CD4-positive, alpha-beta T cell treated with Interleukin-12 subunit alpha and Interleukin-12 subunit beta, for 1 hour (primary cell): Measurements from ENCODE around the gene CCDC184.
"Not testable (repeated sequence)": the region's sequence is repeated elsewhere in the genome, so short reads cannot be mapped to it uniquely, and the experiment has no call there.

ENCODE experiments used
- DNase-seq: peaks from one replicate; pipeline ENCODE4 v3.0.0-alpha.2; 2020

Gene CCDC184

DNA sequence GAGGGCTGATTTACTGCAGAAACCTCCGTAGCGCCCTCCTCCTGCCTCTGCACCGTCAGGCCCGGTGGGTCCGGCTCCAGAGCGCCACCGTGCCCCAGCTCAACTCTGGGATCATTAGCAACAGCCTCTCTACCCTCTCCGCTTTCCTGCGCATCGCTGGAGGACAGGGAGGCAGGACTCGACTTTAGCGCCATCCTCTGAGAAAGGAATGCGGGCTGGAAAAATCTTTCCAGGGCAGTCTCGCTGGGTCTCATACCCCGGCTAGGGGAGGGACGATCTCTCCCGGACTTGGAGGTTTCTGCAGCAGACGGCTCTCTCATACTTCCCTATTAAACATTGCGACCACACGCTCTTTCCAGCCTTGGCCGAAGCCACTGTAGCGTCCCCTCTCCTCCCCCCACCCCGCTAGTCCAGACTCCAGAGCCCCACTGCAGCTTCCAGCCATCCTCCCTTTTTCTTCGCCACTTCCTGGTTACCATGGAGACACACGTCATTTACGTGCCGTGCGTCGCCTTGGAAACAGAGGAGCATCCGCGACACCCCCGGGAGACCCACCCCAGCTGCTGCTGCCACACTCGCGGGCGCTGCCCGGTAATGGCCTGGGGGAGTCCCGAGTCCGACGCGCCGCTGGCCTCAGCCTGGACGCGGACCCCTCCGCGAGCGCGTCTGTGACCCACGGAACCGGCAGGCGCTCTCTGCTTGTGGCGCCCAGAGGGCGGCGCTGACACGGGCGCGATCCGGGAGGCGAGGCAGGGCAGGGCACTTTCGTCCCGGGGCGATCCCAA, at the start of gene CCDC184:
TSS of gene CCDC184 (plus strand) at position 554 of the 785 bp plus-strand sequence. CDS start 479 bp downstream, outside the sequence.
- DNase-seq: peak; percentile 87

DNA sequence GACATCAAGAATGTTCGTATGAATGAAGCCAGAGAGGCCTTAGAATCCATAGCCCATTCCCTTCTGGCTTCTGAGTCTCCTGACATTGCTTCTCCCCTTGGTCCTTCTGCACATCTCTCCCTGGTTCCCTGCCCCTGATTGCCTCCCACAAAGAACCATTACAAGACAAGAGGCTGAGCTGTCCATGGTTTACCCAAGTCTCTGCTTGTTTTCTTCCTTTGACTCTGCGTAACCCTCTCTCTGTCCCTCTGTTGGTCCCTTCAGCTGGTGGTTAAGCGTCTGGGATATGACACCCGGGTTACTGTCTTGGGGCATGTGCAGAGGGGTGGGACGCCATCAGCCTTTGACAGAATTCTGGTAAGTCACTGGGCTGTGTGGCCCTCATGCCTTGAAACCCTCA, 48.4 kb upstream of the CCDC184 start:
- DNase-seq: no peak

DNA sequence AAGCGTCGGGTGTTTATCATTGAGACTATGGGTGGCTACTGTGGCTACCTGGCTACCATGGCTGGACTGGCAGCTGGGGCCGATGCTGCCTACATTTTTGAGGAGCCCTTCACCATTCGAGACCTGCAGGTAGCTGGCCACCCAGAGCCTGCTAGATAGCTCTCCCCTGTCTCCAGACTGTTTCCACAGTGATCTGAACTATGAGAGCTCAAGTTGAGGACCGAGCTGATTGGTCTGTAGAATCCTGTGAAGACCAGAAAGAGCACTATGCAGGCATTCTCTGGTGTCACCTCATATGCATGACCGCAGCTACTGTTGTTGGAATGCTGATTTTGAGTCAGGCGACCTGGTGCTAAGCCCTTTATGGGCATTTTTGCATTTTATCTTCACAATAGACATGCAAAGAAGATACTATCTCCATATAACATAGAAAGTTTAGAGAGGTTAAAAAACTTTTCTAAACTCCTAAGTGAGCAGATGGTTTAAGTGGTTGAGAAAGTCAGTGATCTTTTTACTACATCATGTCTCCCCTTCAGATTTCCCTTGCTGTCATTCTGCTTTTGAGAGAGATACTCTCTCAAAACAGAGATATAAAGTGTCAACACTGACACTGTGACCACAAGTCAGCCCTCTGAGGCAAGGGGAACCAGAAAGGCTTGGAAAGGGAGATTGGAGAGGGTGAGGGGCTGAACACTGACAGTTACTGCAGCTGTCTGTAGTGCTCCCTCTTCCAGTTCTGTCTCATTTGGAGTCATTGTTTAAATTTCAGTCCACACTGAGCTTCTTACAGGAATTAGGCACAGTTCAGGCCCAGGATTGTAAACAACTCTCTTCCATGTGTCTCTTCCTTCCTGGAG, 40.4 kb upstream of the CCDC184 start:
- no peak for DNase-seq

DNA sequence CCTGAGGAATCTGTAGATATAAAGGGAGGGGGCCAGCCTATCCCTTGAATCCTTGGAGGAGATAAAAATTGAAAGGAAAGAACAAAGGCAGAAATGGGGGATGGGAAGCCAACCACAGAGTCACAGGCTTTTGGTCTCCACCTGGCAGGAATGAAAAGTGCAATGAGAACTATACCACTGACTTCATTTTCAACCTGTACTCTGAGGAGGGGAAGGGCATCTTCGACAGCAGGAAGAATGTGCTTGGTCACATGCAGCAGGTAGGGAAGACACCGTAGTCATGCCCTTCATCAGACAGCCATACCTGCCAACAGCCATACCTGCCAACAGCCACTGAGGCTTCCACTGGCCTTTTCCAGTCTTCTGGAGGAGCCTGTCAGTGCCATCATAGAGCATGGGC, 39.5 kb upstream of the CCDC184 start:
- no peak for DNase-seq

DNA sequence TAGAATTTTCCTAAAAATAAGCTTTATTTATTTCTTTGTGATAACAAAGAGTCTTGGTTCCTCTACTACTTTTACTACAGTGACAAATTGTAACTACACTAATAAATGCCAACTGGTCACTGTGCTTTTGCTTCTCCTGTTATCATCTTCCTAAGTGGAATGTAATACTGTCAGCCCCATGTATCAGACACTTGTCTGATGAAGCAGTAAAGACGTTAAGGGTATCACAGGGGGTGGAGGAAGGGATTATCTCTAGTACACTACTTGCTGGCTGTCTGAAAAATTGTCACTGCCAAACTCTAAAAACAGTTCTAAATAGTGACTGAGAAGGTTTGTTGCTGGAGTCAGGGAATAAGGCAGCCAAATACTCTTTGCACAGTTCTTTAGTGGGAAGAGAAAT, 37.5 kb upstream of the CCDC184 start:
- DNase-seq: no peak

DNA sequence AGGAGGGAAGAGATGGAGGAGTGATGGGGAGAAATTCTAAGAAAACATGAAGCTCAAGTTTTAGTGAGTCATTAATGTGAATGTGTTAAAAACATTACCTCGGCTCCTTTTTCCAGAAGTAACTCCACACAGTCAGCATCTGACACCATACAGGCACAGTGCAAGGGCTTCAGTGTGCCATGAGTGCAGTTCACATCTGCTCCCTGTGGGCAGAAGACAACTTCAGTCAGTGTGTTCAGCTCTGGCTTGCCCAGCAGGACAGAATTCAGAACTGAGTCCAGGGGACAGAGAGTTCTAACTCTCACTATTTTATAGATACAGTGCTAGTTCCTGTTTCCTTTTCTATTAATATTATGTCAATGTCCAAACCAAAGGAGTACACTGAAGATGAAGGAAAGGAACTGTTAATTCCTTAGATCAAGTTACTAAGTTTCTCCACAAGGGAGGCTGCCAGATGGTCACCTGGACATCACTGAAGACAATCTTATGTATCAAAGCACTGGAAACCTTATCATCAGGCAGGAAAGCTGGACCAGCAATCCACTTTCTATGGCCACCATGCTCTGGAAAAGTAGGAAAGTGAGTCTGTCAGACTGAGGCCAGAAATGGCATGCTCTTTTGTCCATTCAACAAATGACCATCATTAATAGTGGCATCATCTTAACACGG, 32.2 kb upstream of the CCDC184 start:
- no peak for DNase-seq

DNA sequence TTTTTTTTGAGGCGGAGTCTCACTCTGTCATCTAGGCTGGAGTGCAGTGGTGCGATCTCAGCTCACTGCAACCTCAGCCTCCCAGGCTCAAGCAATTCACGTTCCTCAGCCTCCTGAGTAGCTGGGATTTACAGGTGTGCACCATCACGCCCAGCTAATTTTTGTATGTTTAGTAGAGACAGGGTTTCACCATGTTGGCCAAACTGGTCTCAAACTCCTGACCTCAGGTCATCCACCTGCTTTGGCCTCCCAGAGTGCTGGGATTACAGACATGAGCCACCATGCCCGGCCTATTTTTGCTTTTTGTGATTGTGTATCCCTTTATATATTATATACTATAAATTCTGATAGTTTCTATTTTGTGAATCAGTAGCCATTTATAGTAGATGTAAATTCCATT, 27.7 kb upstream of the CCDC184 start:
- DNase-seq: not testable (repeated sequence)

DNA sequence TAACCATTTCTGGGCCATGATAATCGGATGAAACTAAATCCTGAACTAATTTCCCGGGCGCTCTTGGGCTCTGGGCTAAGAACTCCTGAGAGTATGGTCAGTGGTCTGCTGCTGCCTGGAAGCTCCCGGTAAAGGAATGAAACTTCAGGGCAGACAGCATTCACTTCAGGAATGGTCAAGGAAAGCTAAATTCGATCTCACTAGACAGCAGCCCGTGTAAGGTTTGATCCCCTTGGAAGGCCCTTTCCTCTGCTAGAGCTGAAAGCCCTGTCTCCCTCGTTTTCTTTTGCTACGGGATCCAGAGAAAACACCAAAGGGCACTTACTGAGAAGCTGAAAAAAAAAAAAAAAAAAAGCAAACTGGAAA, 26.8 kb upstream of the CCDC184 start:
- DNase-seq: no peak

DNA sequence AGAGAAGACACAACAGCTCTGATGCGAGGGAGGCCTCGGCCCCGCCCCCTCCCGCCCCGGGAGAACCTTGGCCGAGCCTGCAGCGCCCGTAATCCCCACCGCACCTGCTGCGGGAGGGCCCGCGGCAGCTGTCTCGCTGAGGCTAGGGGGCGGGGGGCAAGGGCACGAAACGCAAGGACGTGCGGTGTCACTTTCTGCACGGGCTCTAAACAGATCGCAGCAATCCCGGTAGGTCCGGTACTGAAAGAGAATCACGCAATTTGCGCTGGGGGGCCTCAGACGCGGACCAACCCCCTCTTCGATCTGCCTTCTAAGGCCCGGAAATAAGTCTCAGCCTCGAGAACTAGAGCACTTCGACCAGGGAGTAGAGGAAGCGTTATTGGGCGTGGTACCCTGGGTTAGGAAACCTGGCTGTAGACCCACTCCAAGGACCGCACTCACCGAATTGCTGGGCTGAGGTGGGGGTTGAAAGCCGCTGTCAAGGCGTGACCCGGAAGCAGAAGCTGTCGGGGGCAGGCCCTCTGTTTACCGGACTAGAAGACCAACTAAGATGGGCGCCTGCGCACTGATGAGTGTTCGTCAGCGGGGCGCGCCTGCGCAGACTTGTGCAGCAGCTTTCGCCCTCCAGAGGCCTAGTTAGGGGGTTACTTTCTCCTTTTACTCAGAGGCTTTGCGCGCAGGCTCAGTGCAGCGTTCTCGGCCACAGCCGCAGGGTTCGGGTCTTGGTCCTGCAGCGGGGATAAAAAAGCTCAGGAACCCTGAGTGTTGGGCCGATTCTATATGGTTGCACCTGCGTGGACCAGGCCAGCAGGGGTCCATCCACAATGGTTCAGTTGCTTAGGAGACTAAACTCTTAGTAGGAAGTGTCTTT, 26.2 kb upstream of the CCDC184 start, which contains the start of gene ASB8:
TSS of gene ASB8 (minus strand) at position 498 of the 871 bp plus-strand sequence. CDS start 4,019 bp downstream, outside the sequence.
- DNase-seq: peak; percentile 99

DNA sequence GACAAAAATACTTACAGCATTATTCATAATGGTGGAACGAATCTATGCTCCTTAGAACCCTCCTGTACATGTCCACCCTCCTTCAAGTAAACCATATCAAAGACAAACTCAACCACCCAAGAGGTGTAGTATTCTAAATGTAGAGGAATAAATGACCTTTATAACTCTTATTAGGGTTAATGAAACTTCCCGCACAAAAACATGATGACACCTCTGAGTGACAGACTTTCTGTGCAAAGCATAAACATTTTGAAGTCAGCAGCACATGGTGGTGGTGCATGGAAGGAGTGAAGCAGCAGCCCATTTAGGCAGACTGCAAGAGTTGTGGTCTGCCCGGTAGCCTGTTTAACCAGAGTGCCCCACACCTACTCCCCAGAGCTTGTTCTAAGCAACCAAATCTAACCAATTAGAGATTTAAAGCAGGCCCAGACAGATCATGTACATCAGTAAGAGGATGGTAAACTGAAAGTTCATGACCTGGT, 25.5 kb upstream of the CCDC184 start:
- peak; percentile 25 for DNase-seq

DNA sequence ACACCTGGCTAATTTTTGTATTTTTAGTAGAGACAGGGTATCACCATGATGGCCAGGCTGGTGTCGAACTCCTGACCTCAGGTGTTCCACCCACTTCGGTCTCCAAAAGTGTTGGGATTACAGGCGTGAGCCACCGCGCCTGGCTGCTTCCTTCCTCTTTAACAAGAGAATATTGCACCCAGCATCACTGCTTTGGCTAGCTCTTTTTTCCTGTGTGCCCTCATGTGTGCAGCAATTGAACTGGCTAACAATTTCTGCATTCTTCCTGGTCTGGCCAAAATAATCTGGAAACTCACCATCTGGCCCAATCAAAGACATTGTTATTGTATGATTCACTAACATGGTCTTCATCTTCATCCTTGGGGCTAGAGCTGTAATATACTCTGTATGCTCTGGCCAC, 23.4 kb upstream of the CCDC184 start:
- DNase-seq: no peak

DNA sequence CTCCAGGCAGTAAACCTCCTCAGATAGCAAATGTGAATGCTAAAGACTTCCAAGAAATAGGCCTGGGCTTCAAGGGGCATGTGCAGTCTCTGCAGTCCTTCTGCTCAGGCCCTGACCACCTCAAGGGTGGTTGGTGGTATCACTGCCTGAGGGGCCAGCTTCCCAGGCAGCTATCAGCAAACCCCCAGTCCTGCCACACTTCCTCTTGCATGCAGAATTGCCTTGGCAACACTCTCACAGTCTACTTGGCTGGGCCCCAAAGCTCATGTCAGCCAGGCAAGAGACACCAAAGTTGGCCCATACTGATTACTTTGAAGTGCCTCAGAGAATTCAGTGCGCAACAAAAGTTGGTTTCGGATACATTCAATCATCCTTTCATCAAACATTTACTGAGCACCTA, 22.6 kb upstream of the CCDC184 start:
- DNase-seq: no peak

DNA sequence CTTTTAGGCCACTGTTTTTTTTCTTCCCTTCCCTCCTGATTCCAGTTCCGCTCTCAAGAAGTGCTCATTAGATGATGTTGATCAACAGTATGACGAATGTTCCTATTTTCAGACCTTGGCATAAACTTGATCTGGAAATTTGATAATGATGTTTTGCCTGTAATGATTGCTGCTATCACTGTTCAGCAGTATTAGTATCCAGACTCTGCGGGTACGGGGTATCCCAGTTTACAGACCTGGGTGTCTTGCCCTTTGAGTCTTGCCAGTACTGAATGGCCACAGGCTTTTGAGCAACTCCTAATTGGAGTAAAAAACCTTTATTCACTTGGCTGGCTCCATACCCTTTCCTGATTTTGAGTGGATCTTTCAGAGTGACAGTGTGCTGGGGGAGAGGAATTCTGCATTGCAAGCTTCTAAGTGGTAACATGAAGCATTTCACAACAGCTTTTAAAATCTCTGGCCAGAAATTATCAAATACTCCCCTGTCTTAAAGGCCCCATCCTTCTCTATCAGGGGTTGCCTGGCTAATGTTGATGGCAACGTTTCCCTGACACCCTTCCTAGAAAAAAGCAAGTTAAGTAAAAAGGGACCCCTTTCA, 20.2 kb upstream of the CCDC184 start:
- no peak for DNase-seq

DNA sequence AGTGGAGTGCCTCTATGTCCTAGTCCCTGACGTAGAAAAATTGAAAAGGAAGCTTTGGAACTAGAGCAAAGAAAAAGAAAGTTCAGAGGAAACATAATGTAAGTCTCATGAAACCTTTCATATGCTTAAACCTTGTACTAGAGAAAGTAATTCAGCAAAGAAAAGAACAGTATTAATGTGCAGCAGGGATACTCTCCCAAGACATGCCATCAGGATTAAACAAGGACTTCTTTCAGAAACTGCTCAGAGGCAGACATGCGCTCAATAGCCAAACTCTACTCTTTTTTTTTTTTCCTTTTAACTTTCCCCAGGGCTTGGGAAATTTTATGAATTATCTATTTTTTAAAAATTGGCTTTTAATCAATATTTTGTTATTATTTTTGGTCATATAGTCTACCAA, 19.0 kb upstream of the CCDC184 start:
- DNase-seq: no peak

DNA sequence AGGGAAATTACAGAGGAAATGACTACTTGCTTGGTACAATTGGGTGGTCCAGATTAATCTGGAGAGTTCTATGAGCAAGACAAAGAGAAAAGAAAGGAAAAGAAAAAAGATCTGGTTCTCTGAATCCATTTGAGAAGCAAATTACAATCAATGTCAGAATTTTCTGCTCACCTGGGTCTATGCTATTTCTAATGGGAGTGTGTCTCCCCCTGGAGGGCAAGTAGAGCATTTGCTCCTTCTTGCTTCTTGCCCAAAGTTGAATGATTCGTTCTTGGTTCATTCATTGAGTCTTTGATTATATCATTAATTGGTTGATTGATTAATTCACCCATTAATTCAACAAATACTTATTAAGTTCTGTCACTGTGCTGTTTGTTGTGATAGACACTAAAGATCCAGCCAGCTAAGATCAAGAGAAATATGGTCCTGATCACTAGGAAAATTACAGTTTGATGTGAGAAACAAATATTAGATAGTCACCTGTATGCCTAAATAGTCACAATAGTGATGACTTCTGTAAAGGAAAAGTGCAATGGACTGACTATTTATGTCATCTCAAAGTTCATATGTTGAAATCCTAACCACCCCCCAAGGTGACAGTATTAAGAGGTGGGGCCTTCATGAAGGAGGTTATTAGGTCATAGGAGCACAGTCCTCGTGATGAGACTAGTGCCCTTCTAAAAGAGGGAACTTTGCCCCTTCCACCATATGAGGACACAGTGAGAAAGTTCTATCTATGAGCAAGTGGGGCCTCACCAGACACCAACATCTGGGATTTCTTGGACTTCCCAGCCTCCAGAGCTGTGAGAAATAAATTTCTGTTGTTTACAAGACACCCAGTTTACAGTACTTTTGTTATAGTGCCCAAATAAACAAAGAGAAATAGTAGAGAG, 18.1 kb upstream of the CCDC184 start:
- DNase-seq: peak; percentile 79

DNA sequence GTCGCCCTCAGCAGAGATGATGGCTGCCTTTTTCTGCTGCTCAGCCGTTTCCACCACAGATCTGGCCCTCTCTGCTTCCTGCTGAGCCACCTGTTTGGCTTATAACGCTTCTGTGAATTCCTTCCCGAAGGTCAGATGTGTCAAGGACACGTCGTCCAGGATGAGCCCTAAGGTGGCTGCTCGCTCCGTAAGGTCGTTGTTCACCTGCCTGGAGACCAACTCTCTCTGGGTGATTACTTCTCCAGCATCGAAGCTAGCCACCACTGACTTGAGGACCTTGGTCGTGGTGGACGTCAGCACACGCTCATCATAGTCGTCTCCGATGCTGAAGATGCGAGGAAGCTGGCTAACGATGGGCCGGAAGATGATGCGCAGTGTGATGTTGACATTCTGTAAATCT, 14.4 kb upstream of the CCDC184 start:
- no peak for DNase-seq

DNA sequence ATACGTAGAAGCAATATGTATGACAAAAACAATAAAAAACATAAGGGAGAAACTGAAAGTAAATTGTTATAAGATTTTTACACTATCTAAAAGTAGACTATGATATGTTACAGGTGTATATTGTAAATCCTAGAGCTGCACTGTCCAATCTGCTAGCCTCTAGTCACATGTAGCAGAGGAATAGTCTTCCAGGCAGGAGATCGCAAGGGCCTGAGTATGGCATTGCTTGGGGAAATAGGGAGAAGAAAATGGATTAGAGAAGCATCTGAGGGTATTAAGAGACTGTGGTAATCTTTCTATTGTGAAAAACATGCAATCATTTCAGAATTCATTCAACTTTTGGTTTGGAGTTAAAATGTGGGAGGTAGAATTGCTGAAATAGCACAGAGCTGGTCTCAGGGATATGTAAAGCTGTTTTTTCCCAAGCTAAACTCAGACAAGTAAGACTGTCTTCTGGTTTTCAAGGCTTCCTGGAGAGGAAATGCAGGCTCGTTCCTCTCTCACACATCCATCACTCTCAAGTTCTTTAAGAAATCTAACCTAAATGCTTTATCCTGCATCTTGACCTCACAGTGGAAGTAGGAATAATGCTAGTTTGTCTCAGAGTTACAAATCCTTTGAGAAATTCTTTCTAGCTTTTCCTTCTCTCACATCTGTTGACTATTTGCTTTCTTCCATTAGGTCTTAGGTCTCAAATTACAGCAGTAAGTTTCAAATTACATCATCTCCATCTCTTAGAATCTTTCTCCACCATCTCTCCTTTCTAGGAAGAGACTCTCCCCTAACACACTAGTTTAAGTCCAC, 7.6 kb upstream of the CCDC184 start:
- no peak for DNase-seq

DNA sequence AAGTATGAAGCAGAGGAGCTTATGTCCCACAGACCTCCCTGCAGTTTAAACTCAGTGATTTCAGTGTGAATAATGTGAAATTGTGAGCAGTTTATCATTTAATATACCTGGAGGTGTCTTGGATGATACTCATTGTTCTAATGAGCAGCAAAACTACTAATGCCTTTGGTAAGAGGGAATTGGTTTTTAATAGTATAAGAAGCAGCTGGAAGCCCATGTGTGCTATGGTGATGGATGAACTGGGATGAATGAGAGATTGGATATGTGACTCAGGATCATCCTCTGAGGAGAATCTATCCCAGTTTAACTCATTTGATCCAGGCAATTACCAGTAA, 7.1 kb upstream of the CCDC184 start:
- DNase-seq: no peak

DNA sequence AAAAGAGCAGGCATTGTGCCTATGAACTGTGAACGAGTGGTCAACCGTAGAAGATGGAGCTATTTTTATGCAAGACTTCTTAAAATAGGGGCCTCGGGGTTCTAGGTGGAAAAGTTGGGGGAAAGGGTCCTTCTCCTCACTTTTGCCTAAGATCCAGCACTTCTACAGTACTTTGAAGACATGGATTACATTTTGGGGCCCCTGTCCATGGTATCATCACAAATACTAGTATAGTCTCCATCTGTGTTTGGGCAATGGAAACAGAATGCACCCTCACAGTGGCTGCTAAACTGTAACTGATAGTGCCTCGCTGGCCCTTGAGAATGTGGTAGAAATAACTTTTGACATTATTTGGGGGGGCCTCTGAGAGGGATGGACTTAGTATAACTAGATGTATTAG, 5.5 kb upstream of the CCDC184 start:
- DNase-seq: no peak

DNA sequence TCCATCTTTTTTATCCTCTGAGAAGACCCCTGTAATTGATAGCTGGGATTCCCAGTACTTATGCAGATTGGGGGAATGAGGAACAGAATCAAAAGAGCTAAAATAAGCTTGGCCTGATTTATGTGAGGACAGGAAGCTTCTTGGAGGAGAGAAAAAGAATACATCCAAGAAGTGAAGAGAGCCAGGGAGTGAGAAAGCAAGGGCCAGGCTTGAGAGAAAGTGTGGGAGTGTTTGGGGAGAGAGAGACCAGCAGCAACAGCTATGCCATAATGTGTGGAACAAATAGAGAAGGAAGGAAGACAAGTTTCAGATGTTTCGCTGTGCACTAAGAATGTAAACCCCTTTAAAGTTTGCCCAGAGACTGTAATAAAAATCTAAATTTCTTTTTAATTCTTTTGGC, 4.0 kb upstream of the CCDC184 start:
- no peak for DNase-seq
